ENCODE results near the gene GLT8D1.
A peak's percentile ranks its signal among the peaks of the same experiment; 100 is the strongest.
"Not testable (repeated sequence)": the region's sequence is repeated elsewhere in the genome, so short reads cannot be mapped to it uniquely, and the experiment has no call there.

GLT8D1 gene

DNA sequence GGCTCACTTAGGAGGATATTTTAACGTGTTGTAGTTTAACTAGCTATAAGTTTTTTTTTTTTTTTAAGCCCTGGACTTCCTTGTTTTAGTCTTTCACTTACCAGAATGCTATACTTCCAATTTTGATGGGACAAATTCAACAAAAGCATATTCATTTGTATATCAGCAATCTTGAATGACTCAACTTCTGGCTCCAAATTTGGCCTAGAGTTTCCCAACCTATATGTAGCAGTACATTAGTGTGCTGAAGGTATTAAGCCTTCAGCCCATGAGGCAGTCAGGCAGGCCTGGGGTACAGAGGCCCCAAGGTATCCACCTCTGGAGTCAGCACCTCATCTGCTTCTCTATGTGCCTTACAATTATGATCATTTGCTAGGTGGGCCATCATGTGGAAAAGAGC lies 25.8 kb downstream of the GLT8D1 start:
- no peak for DNase-seq

DNA sequence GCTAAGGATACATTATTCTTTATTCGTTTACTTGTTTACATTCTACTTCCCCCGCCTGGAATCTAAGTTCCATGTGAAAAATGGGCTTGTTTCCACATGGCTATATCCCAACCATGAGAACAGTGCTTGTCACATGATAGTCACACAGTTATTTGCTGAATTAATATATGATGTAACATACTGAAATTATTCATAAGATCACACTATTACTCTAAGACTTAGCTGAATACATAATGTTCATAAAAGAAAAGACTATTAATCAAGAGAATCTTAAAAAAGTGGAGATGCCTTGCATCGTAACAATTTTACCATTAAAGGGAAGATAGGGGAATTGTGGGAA lies 26.4 kb downstream of the GLT8D1 start:
- no peak for DNase-seq

DNA sequence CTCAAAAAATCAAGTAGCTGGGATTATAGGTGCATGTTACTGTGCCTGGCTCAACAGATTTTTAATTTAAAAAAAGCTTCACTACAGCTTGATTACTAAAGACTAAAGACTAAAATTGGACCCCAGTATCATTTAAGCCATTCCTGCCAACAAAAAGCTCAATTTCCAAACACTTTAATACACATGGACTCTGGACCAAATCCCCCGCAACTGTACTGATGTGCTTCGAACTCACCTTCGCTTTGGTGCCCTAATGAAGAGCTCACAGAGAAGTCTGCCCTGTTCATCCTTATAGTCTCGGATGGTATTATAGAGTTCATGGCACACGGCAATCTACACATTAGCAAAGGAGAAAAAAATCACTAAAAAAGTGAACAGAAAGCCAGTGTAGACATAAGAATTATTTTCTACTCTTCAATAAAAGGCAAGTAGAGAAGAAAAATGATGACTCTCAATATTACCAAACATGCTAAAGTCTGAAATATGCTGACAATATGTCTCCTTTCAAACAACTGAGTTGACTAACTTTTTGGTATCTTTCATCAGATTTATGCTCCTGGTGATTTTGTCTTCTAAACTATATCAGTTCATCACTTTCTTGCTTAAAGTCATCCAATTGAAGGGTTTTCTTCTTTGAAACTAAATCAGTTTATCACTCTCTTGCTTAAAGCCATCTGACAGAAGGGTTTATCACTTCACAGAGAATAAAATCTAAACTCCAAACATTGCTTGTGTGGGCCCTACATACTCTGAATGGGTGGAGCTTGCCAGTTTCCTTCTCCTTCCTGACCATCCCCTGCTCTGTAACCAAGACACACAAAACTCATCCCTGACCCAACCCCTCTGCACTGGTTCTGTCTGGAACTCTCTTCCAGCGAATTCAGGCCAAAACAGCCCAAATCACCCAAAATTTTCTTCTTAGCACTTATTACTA lies 27.1 kb downstream of the GLT8D1 start:
- DNase-seq = no peak

DNA sequence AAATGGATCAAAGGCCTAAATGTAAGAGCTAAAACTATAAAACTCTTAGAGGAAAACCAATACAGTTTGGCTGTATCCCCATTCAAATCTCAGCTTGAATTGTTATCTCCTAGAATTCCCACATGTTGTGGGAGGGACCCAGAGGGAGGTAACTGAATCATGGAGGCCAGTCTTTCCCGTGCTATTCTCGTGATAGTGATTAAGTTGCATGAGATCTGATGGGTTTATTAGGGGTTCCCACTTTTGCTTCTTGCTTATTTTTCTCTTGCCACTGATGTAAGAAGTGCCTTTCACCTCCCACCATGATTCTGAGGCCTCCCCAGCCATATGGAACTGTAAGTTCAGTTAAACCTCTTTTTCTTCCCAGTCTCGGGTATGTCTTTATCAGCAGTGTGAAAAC lies 29.4 kb downstream of the GLT8D1 start:
- DNase-seq = not testable (repeated sequence)

DNA sequence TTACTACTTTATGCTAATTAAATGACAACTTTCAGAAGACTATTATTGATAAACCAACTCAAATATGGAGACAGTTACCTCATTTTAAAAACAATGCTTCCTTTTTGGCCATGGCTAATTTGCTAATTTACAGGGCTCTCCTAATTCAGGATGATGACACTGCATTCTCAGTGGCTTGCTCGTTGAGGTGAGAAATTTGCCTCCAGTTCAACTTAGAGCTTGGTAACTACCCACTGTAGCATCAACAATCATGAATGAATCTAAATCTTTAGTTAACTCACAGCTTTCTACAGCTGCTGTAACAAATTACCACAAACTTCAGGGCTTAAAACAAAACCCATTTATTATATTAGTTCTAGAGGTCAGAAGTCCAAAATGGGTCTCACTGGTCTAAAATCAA lies 33.9 kb downstream of the GLT8D1 start:
- DNase-seq = no peak

DNA sequence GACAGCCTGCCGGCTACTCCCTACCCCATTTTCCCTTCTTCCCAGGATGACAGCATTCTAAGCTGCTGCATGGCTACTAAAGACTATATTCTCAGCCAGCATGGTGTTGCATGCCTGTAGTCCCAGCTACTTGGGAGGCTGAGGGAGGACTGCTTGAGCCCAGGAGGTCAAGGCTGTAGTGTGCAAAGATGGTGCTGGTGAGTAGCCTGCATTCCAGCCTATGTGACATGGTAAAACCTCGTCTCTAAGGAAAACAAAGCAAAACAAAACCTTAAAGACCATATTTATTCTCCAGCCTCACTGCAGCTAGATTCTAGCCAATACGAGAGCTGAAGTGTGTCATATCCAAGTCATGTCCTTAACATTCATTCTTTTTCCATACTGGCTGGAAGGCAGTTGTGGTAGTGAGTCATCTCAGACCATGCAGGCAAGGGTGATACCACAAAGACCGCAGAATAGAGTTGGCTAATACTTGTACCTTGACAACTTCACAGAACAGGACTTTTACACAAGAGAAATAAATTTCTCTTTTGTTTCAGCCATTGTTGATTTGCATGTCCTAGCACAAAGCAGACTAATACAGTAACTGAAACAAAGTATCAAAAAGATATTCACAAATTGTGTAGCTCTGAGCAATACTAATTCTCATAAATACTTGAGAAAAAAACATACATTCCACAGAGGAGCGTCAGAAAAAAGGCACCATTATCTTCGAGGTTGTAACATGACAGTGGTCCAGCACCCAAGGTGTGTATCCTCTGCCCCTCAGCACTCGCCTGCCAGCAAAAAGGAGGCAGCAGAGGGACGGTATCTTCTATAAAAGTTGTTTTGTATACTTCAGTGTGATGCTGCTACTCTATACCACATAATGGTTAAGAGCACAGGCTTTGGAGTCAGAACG lies 34.7 kb downstream of the GLT8D1 start:
- peak; percentile 26 to 39 for DNase-seq

DNA sequence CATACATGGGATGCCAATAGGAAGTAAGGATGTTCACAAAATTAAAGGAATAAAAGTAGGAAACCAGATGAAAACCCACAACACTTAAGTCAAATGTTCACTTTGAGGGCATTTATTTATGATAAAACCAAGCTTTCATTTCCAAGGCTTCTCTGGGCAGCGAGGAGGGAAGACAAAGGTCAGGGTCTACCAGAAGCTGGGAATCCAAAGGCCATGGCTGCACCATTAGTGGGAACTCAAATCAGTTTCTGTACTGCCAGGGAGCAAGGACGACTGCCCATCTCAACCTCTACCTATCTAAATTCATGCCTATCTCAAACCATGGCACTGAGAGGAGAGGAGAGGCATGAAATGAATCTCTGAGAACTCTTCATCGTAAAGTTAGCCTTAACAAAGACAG lies 42.5 kb downstream of the GLT8D1 start:
- no peak for DNase-seq

DNA sequence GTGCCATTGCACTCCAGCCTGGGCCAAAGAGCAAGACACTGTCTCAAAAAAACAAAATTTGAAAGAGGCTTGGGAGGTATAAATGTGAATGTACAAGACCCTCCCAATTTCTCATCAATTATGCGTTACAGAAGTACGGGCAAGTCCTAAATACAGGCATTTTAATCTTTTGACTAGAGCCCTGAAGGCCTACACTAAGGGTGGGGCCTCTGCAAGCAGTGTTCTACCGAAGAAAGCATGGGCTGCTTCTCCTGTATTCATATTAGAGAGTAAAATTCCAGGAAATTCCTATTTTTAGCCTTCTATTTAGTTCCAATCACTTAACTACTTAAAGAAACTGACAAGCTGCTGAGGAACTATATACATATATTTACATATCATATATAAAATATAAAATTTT lies 45.5 kb downstream of the GLT8D1 start:
- no peak for DNase-seq

DNA sequence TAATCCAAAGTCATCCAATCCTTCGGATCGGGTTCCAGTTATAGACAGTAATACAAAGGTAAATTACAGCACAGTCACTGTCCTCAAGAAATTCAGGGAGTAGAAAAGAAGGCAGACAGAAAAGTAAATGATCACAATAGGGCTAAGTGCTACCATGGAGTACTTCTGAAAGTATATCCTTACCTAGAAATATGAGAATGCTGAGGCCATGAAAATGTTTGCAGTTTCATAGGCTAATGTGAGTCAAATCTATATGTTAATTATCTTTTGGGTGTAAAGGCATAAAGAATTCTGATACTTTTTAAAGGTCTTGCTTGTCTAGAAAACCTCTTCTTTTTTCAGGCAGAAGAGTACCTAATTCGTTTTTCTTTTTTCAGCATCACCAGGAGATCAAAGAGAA lies 49.7 kb downstream of the GLT8D1 start:
- DNase-seq = no peak

DNA sequence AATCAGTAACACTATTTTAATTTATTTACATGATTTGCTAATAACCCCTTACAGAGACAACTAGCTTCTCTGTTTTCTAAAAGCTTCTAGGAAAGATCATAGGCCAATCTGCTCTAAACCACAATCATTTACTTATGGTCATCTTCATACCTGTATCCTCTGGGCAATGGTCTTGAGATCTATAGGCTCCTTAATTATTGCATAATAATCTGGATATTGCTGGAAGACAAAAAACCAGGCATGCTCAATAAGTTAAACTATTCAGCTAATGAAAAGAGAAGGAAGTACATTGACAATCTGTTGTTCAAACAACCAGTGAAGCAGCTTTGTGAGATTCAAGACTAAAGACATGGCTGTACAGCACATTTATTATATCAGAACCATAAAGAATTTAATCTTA lies 54.0 kb downstream of the GLT8D1 start:
- no peak for DNase-seq

DNA sequence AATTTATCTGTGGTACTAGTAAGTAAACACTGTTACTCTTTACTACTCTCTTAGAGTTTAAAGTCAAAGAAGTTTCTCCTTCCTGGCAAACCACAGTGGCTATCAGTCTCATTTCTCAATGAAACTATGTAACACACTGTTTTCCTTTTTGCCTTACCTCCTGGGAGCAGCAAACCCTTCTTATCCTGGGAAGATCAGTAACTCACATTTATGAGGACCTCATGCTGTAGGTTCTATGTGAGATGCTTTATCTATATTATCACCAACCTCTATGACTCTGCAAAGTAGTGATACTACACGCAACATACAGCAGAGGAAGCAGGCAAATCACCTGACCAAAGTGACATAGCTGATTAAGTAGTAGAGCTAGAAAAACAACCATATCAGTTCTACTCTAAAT lies 55.2 kb downstream of the GLT8D1 start:
- no peak for DNase-seq

DNA sequence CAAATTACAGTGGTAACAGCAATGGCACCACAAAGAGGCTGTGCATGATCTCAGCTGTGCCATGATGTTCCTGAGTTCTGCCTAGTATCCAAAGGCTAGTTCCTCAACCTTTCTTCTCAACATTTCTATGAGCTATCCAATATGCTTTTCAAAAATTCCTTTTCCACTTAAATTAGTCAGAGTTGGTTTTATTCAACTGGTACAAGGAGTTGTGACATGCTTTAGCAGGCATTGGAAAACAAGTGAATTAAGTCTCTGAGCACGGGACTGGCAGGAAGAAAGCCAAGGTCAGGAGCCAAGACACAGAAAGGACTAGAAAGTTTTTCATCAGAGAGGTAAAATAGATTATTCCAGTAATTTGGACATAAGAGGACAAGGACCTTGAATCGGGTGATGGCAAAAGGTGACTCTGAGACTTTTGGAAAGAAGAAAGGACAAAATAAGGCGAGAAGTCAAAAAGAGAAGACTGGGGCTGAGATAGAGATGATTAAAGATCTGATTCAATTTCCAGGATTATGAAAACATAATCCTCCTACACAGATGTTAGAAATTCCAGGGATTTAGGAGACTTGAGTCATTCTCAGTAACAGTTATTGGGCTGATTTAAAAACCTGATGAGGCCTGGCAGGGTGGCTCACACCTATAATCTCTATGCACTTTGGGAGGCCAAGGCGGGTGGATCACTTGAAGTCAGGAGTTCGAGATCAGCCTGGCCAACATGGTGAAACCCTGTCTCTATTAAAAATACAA lies 56.0 kb downstream of the GLT8D1 start:
- DNase-seq = no peak

DNA sequence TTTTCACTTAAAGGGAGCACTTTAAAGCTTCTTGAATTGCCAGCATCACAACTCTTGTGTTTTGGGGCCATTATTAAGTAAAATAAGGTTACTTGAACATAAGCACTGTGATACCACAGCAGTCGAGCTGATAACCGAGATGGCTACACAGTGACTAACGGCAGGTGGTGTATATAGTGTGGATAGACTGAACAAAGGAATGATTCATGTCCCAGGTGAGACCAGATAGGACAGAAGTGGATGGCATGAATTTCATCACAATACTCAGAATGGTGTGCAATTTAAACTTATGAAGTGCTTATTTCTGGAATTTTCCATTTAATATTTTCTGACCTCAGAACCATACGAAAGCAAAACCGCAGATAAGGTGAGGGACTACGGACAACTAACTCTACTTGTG lies 60.0 kb downstream of the GLT8D1 start:
- DNase-seq = no peak
